Keratinocyte (primary cell): ENCODE results near the gene DCAF8. TPM values are rescaled to one million over a fixed set of nuclear protein-coding genes. Genes with fewer than 3 reads are reported as not detected.

Experiments
- DNase-seq: peaks from one replicate; pipeline ENCODE4 v3.0.0-alpha.2; 2011; ENCODE audit warnings: low read depth, missing footprints, low spot score
- FAIRE-seq: peaks from 2 replicates; lab custom pipeline; 2011; peaks lifted over from hg19 to GRCh38; lab: Jason Lieb, UNC
- H2AFZ ChIP-seq: 2 replicates; pipeline ENCODE4 v1.6.0; 2012; ENCODE audit warnings: low read length, control low read depth, inconsistent platforms; ENCODE audit not compliant: control insufficient read depth
- H3K27ac ChIP-seq: 2 replicates; pipeline ENCODE4 v1.5.1; 2011; ENCODE audit warnings: low read length; ENCODE audit not compliant: control insufficient read depth, insufficient read depth
- H3K27me3 ChIP-seq: 3 replicates; pipeline ENCODE4 v1.6.0; 2011; ENCODE audit warnings: low read length; ENCODE audit not compliant: control insufficient read depth, insufficient read depth; ENCODE audit errors: extremely low read depth
- H3K36me3 ChIP-seq, 2 experiments: 2 replicates in 1 of 2; 3 replicates in 1 of 2; pipeline ENCODE4 v1.5.1; 2011; ENCODE audit warnings: low read length in 2 of 2, mild to moderate bottlenecking in 1 of 2; ENCODE audit not compliant: control insufficient read depth in 2 of 2, insufficient read depth in 2 of 2; ENCODE audit errors: extremely low read depth in 1 of 2
- H3K4me1 ChIP-seq: 3 replicates; pipeline ENCODE4 v1.5.1; 2011; ENCODE audit warnings: low read length; ENCODE audit not compliant: control insufficient read depth, insufficient read depth; ENCODE audit errors: extremely low read depth
- H3K4me2 ChIP-seq: 3 replicates; pipeline ENCODE4 v1.6.0; 2011; ENCODE audit warnings: low read depth, low read length; ENCODE audit not compliant: control insufficient read depth, insufficient read depth; ENCODE audit errors: extremely low read depth
- H3K4me3 ChIP-seq, 3 experiments: fragments of 200-600 bp in 1 of 3; sonication (generic) in 1 of 3; 2 replicates in 2 of 3; 3 replicates in 1 of 3; pipeline ENCODE4 v1.5.1; 2011 to 2016; ENCODE audit warnings: low read length in 3 of 3, mild to moderate bottlenecking in 3 of 3, control low read depth in 2 of 3, inconsistent platforms in 1 of 3, low read depth in 1 of 3, mixed read lengths in 1 of 3, mixed run types in 1 of 3, moderate library complexity in 1 of 3; ENCODE audit not compliant: control insufficient read depth in 2 of 3, insufficient read depth in 2 of 3; ENCODE audit errors: extremely low read depth in 1 of 3
- H3K79me2 ChIP-seq: 2 replicates; pipeline ENCODE4 v1.6.0; 2012; ENCODE audit warnings: low read length; ENCODE audit not compliant: control insufficient read depth, insufficient read depth
- H3K9ac ChIP-seq: 3 replicates; pipeline ENCODE4 v1.6.0; 2011; ENCODE audit warnings: low read length; ENCODE audit not compliant: control insufficient read depth, insufficient read depth; ENCODE audit errors: extremely low read depth
- H3K9me1 ChIP-seq: 3 replicates; pipeline ENCODE4 v1.6.0; 2011; ENCODE audit warnings: low read length; ENCODE audit not compliant: control insufficient read depth, insufficient read depth; ENCODE audit errors: extremely low read depth
- H3K9me3 ChIP-seq: 2 replicates; pipeline ENCODE4 v1.5.1; 2012; ENCODE audit warnings: low read depth, low read length; ENCODE audit not compliant: control insufficient read depth
- H4K20me1 ChIP-seq: 3 replicates; pipeline ENCODE4 v1.6.0; 2011; ENCODE audit warnings: low read length; ENCODE audit not compliant: control insufficient read depth, insufficient read depth; ENCODE audit errors: extremely low read depth
- CTCF ChIP-seq, 3 experiments: IDR thresholded peaks in 1 of 3; conservative IDR thresholded peaks in 1 of 3; optimal IDR thresholded peaks in 1 of 3; 2 replicates in 2 of 3; 3 replicates in 1 of 3; pipeline versions ENCODE3 to v1.5.1; 2011; ENCODE audit warnings: low read length in 3 of 3, mild to moderate bottlenecking in 3 of 3, moderate library complexity in 2 of 3, control low read depth in 1 of 3, inconsistent platforms in 1 of 3; ENCODE audit not compliant: insufficient read depth in 2 of 3; ENCODE audit errors: extremely low read depth in 1 of 3
- EZH2 ChIP-seq: IDR thresholded peaks from one replicate; pipeline ENCODE4 v1.6.1; 2012; ENCODE audit warnings: inconsistent platforms, mild to moderate bottlenecking, low read length, moderate library complexity
- dilution Hi-C: fragments of 300-500 bp; cut with MboI; formaldehyde crosslinking; loops from one replicate; pipeline ENCODE4 v1.7.0; 2020; ENCODE audit warnings: low sequenced_read_pairs; ENCODE audit not compliant: extremely low pct_ligation_motif_present
- polyA plus RNA-seq, 5 experiments: library from polyadenylated mRNA; depleted of rRNA in 3 of 5; stranded (reverse) in 3 of 5; stranded (forward) in 1 of 5; unstranded in 1 of 5; fragments of >200 nt; gene quantifications; 1 replicate in 1 of 5; 2 replicates in 3 of 5; 3 replicates in 1 of 5; pipeline versions ENCODE4 v1.2.1 to v1.2.3, GENCODE V29; 2011 to 2012; ENCODE audit warnings: missing spikeins in 2 of 5, low read depth in 1 of 5, low replicate concordance in 1 of 5

DCAF8 gene
- polyA plus RNA-seq, 1 donor (not counting 4 experiments of a cell fraction or from before 2014, with no cell fraction given) = 81.2 TPM

GRCh38 chr1:160228431-160228830, 33.9 kb downstream of the DCAF8 start:
- dilution Hi-C loops = no loop called here
- Histone ChIP-seq H3K9me3 (no peaks in the 10 kb centered on the region), H2AFZ (no peak overlapping the region), H3K9me1 (no peaks in the 10 kb centered on the region), H3K4me2 (no peak overlapping the region), H3K4me3 (no peak overlapping the region), H3K27ac (no peak overlapping the region), H3K9ac (no peak overlapping the region), H3K4me1 (peaks cover 14% of the 10 kb centered on the region), H3K79me2 (no peaks in the 10 kb centered on the region), H4K20me1 (no peaks in the 10 kb centered on the region), H3K36me3 (peaks cover 21% of the 10 kb centered on the region in 2 experiments), H3K27me3 (no peaks in the 10 kb centered on the region)
- TF ChIP-seq EZH2 (no peak), CTCF (optimal IDR thresholded peaks at IDR 0.05 in 1 of 3, IDR thresholded peaks at IDR 0.05 in 1 of 3, conservative IDR thresholded peaks at IDR 0.05 in 1 of 3; ENCODE audit: extremely low read depth in 1 of 3, insufficient read depth in 2 of 3, low read length in 3 of 3) (no peak)
- no peak for DNase-seq
- FAIRE-seq = no peak

GRCh38 chr1:160227561-160227960, 34.8 kb downstream of the DCAF8 start:
- no peak overlapping the region for H3K9ac ChIP-seq
- H3K27me3 ChIP-seq = no peaks in the 10 kb centered on the region
- H3K36me3 ChIP-seq = peaks cover 19 to 26% of the 10 kb centered on the region in 2 experiments
- peaks cover 14% of the 10 kb centered on the region for H3K4me1 ChIP-seq
- DNase-seq = no peak
- H3K4me3 ChIP-seq = no peak overlapping the region
- H3K4me2 ChIP-seq = no peak overlapping the region
- H3K79me2 ChIP-seq = no peaks in the 10 kb centered on the region
- no peaks in the 10 kb centered on the region for H3K9me3 ChIP-seq
- no peak overlapping the region for H3K27ac ChIP-seq
- no peak overlapping the region for H2AFZ ChIP-seq
- H4K20me1 ChIP-seq = no peaks in the 10 kb centered on the region
- no peak for FAIRE-seq
- dilution Hi-C loops = no loop called here
- H3K9me1 ChIP-seq = no peaks in the 10 kb centered on the region
- TF ChIP-seq EZH2 = no peak
- no peak for TF ChIP-seq CTCF (optimal IDR thresholded peaks at IDR 0.05 in 1 of 3, IDR thresholded peaks at IDR 0.05 in 1 of 3, conservative IDR thresholded peaks at IDR 0.05 in 1 of 3; ENCODE audit: extremely low read depth in 1 of 3, insufficient read depth in 2 of 3, low read length in 3 of 3)
